BLaER1 (cell line): ENCODE measurements around the gene MAST4.
"Not testable (repeated sequence)": the region's sequence is repeated elsewhere in the genome, so short reads cannot be mapped to it uniquely, and the experiment has no call there.

Experiments used
- H3K27ac ChIP-seq: shearing (Covaris generic); formaldehyde crosslinking; 2 replicates; pipeline ENCODE4 v1.8.1; 2022
- H3K27me3 ChIP-seq: shearing (Covaris generic); formaldehyde crosslinking; 2 replicates; pipeline ENCODE4 v1.8.1; 2022
- H3K36me3 ChIP-seq: shearing (Covaris generic); formaldehyde crosslinking; 2 replicates; pipeline ENCODE4 v1.8.1; 2022
- H3K4me1 ChIP-seq: shearing (Covaris generic); formaldehyde crosslinking; 2 replicates; pipeline ENCODE4 v1.8.1; 2022
- H3K4me2 ChIP-seq: shearing (Covaris generic); formaldehyde crosslinking; 2 replicates; pipeline ENCODE4 v1.8.1; 2022
- H3K4me3 ChIP-seq: shearing (Covaris generic); formaldehyde crosslinking; 2 replicates; pipeline ENCODE4 v1.8.1; 2022
- H3K9ac ChIP-seq: shearing (Covaris generic); formaldehyde crosslinking; 2 replicates; pipeline ENCODE4 v1.8.1; 2022
- H3K9me3 ChIP-seq: shearing (Covaris generic); formaldehyde crosslinking; 2 replicates; pipeline ENCODE4 v1.8.1; 2022
- H4K20me1 ChIP-seq: shearing (Covaris generic); formaldehyde crosslinking; 2 replicates; pipeline ENCODE4 v1.8.1; 2022
- Cebpa-rat ChIP-seq: shearing (Covaris generic); IDR thresholded peaks from 2 replicates; pipeline ENCODE4 v1.8.1; 2022

Gene MAST4

GRCh38 chr5:66812291-66812690, 216.1 kb downstream of the MAST4 start:
- H3K9me3 ChIP-seq, result no peaks in the 10 kb centered on the region
- H4K20me1 ChIP-seq, result no peaks in the 10 kb centered on the region
- H3K4me2 ChIP-seq, result peak overlapping the region; percentile 68
- H3K27ac ChIP-seq, result peak overlapping the region; percentile 82
- peaks cover 77% of the 10 kb centered on the region for H3K4me1 ChIP-seq
- no peak overlapping the region for H3K4me3 ChIP-seq
- no peak for TF ChIP-seq Cebpa-rat
- H3K27me3 ChIP-seq, result no peaks in the 10 kb centered on the region
- no peaks in the 10 kb centered on the region for H3K36me3 ChIP-seq
- H3K9ac ChIP-seq, result no peak overlapping the region

GRCh38 chr5:66813306-66813705, 217.1 kb downstream of the MAST4 start:
- no peak overlapping the region for H3K9ac ChIP-seq
- no peaks in the 10 kb centered on the region for H4K20me1 ChIP-seq
- H3K27me3 ChIP-seq, result no peaks in the 10 kb centered on the region
- H3K9me3 ChIP-seq, result no peaks in the 10 kb centered on the region
- no peaks in the 10 kb centered on the region for H3K36me3 ChIP-seq
- H3K4me3 ChIP-seq, result no peak overlapping the region
- peak overlapping the region; percentile 82; the same call in 1 of the 2 replicates for H3K27ac ChIP-seq
- TF ChIP-seq Cebpa-rat, result no peak
- H3K4me2 ChIP-seq, result peak overlapping the region; percentile 68
- H3K4me1 ChIP-seq, result peaks cover 72% of the 10 kb centered on the region

GRCh38 chr5:66814146-66814991, 218.2 kb downstream of the MAST4 start:
- H3K9me3 ChIP-seq, result no peaks in the 10 kb centered on the region
- TF ChIP-seq Cebpa-rat, result no peak
- H4K20me1 ChIP-seq, result no peaks in the 10 kb centered on the region
- peak overlapping the region; percentile 68 for H3K4me2 ChIP-seq
- H3K27ac ChIP-seq, result peak overlapping the region; percentile 59
- H3K27me3 ChIP-seq, result no peaks in the 10 kb centered on the region
- peaks cover 72% of the 10 kb centered on the region for H3K4me1 ChIP-seq
- no peak overlapping the region for H3K9ac ChIP-seq
- H3K36me3 ChIP-seq, result no peaks in the 10 kb centered on the region
- no peak overlapping the region for H3K4me3 ChIP-seq

- no peak for TF ChIP-seq Cebpa-rat
- no peaks in the 10 kb centered on the region for H3K9me3 ChIP-seq
- H4K20me1 ChIP-seq, result no peaks in the 10 kb centered on the region
- peak overlapping the region; percentile 13; the same call in 1 of the 2 replicates for H3K4me2 ChIP-seq
- no peaks in the 10 kb centered on the region for H3K27me3 ChIP-seq
- no peak overlapping the region for H3K27ac ChIP-seq
- no peaks in the 10 kb centered on the region for H3K36me3 ChIP-seq
- H3K9ac ChIP-seq, result no peak overlapping the region
- no peak overlapping the region for H3K4me3 ChIP-seq
- peaks cover 41% of the 10 kb centered on the region for H3K4me1 ChIP-seq
These were observed 222.2 kb downstream of the MAST4 start for GRCh38 chr5:66818304-66818934.

- no peak overlapping the region for H3K4me3 ChIP-seq
- no peaks in the 10 kb centered on the region for H3K27me3 ChIP-seq
- no peaks in the 10 kb centered on the region for H3K36me3 ChIP-seq
- H3K4me2 ChIP-seq, result peak overlapping the region; percentile 13; the same call in 1 of the 2 replicates
- H3K9me3 ChIP-seq, result no peaks in the 10 kb centered on the region
- peaks cover 36% of the 10 kb centered on the region for H3K4me1 ChIP-seq
- no peak overlapping the region for H3K27ac ChIP-seq
- TF ChIP-seq Cebpa-rat, result no peak
- no peaks in the 10 kb centered on the region for H4K20me1 ChIP-seq
- no peak overlapping the region for H3K9ac ChIP-seq
These were observed 222.7 kb downstream of the MAST4 start for GRCh38 chr5:66818935-66819328.

GRCh38 chr5:66820630-66821207, 224.5 kb downstream of the MAST4 start:
- no peaks in the 10 kb centered on the region for H4K20me1 ChIP-seq
- no peak overlapping the region for H3K4me3 ChIP-seq
- H3K9me3 ChIP-seq, result no peaks in the 10 kb centered on the region
- no peak overlapping the region for H3K4me2 ChIP-seq
- H3K27ac ChIP-seq, result no peak overlapping the region
- H3K9ac ChIP-seq, result no peak overlapping the region
- no peak for TF ChIP-seq Cebpa-rat
- H3K4me1 ChIP-seq, result peaks cover 23% of the 10 kb centered on the region
- H3K36me3 ChIP-seq, result no peaks in the 10 kb centered on the region
- no peaks in the 10 kb centered on the region for H3K27me3 ChIP-seq

GRCh38 chr5:66821688-66822429, 225.7 kb downstream of the MAST4 start:
- Histone ChIP-seq H3K27ac (no peak overlapping the region), H3K9me3 (no peaks in the 10 kb centered on the region), H3K27me3 (no peaks in the 10 kb centered on the region), H3K4me2 (peak overlapping the region; percentile 8; the same call in 1 of the 2 replicates), H4K20me1 (no peaks in the 10 kb centered on the region), H3K4me1 (peaks cover 23% of the 10 kb centered on the region), H3K4me3 (no peak overlapping the region), H3K9ac (no peak overlapping the region), H3K36me3 (no peaks in the 10 kb centered on the region)
- TF ChIP-seq Cebpa-rat, result no peak

GRCh38 chr5:66822906-66823305, 226.7 kb downstream of the MAST4 start:
- H3K27ac ChIP-seq, H3K4me2 ChIP-seq, H4K20me1 ChIP-seq, H3K27me3 ChIP-seq, H3K36me3 ChIP-seq, H3K9ac ChIP-seq, H3K4me3 ChIP-seq, H3K9me3 ChIP-seq: not testable (repeated sequence)
- peaks cover 26% of the 10 kb centered on the region for H3K4me1 ChIP-seq

GRCh38 chr5:66824476-66824875, 228.3 kb downstream of the MAST4 start:
- TF ChIP-seq Cebpa-rat, result no peak
- Histone ChIP-seq H3K36me3 (no peaks in the 10 kb centered on the region), H3K27me3 (no peaks in the 10 kb centered on the region), H3K4me3 (no peak overlapping the region), H3K4me1 (peaks cover 27% of the 10 kb centered on the region), H3K27ac (no peak overlapping the region), H4K20me1 (no peaks in the 10 kb centered on the region), H3K9me3 (no peaks in the 10 kb centered on the region), H3K4me2 (no peak overlapping the region), H3K9ac (no peak overlapping the region)

GRCh38 chr5:66826263-66826662, 230.1 kb downstream of the MAST4 start:
- no peak for TF ChIP-seq Cebpa-rat
- H3K4me1 ChIP-seq, result peaks cover 39% of the 10 kb centered on the region
- H4K20me1 ChIP-seq, result no peaks in the 10 kb centered on the region
- no peak overlapping the region for H3K9ac ChIP-seq
- no peak overlapping the region for H3K4me2 ChIP-seq
- no peaks in the 10 kb centered on the region for H3K36me3 ChIP-seq
- H3K9me3 ChIP-seq, result no peaks in the 10 kb centered on the region
- H3K4me3 ChIP-seq, result no peak overlapping the region
- H3K27me3 ChIP-seq, result no peaks in the 10 kb centered on the region
- no peak overlapping the region for H3K27ac ChIP-seq
